ENCODE data around the gene SENP3. TPM values are rescaled to one million over a fixed set of nuclear protein-coding genes. Genes with fewer than 3 reads are reported as not detected.

SENP3 gene
- total and polyA plus RNA-seq, 9 donors: 31.2 to 104 (median 42.7) TPM

DNA sequence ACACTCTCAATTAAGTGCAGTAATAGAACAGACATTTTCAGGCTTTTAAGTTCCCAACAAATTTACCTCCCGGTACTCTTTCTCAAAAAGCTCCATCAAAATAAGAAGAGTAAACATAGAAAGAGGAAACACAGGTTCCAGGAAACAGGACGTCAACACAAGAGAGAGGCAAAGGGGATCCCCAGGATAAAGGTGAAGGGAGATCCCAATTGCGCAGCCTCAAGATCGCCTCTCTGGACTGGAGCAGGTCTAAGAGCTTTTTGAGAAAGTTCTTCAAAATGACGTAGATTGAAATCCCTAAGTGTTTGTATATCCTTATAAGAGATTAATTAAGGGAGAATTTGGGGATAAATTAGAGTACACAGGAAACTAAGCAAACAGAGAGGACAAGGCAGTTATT, 56.9 kb downstream of the SENP3 start:
- Histone ChIP-seq H3K9me3 (no peaks in the 10 kb centered on the region), H3K27ac (no peak overlapping the region)
- WGBS, 3 donors: 82 to 86% (median 84%) methylated on average over 5 of the region's 5 CpGs

DNA sequence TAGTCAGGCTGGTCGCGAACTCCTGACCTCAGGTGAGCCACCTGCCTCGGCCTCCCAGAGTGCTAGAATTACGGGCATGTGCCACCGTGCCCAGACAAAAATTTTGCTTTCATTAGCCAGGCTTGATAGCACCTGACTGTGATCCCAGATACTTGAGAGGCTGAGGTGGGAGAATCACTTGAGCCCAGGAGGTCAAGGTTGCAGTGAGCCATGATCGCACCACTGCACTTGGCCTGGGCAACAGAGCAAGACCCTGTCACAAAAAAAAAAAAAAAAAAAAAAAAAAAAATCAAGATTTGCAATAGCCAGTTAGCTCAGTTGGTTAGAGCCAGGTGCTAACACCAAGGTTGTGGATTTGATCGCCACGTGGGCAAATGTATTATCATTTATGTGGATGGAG, 59.1 kb downstream of the SENP3 start:
- intact Hi-C loops (cut with DNase I): loop anchor here in 1 of 4 donors (10.0 kb wide), 1 partner anchor 214 kb away; the partner anchor contains the start of gene KDM6B
- Histone ChIP-seq H3K9me3 (no peaks in the 10 kb centered on the region), H3K27ac (no peak overlapping the region), H3K4me3 (no peak overlapping the region), H3K4me1 (ENCODE audit: insufficient read depth) (no peaks in the 10 kb centered on the region), H3K27me3 (no peaks in the 10 kb centered on the region), H3K36me3 (no peaks in the 10 kb centered on the region)
- WGBS, 3 donors: 83 to 92% (median 92%) methylated on average over 8 of the region's 8 CpGs
- DNase-seq: no peak
- no peak for TF ChIP-seq EP300 (IDR thresholded peaks at IDR 0.05)
- TF ChIP-seq, protein P1, sequence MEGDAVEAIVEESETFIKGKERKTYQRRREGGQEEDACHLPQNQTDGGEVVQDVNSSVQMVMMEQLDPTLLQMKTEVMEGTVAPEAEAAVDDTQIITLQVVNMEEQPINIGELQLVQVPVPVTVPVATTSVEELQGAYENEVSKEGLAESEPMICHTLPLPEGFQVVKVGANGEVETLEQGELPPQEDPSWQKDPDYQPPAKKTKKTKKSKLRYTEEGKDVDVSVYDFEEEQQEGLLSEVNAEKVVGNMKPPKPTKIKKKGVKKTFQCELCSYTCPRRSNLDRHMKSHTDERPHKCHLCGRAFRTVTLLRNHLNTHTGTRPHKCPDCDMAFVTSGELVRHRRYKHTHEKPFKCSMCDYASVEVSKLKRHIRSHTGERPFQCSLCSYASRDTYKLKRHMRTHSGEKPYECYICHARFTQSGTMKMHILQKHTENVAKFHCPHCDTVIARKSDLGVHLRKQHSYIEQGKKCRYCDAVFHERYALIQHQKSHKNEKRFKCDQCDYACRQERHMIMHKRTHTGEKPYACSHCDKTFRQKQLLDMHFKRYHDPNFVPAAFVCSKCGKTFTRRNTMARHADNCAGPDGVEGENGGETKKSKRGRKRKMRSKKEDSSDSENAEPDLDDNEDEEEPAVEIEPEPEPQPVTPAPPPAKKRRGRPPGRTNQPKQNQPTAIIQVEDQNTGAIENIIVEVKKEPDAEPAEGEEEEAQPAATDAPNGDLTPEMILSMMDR (IDR thresholded peaks at IDR 0.05): no peak
- TF ChIP-seq POLR2A (IDR thresholded peaks at IDR 0.05): no peak

More for the DNA sequence above, 56.9 kb downstream of the SENP3 start:
- no peak overlapping the region for H3K4me3 ChIP-seq
- H3K4me1 ChIP-seq (ENCODE audit: insufficient read depth): peaks cover 3% of the 10 kb centered on the region
- intact Hi-C loops (cut with DNase I): no loop called here
- TF ChIP-seq POLR2A (IDR thresholded peaks at IDR 0.05) (no peak), EP300 (IDR thresholded peaks at IDR 0.05) (no peak)
- TF ChIP-seq, protein P1 (IDR thresholded peaks at IDR 0.05): no peak
- H3K36me3 ChIP-seq: no peaks in the 10 kb centered on the region
- H3K27me3 ChIP-seq: no peaks in the 10 kb centered on the region
- no peak for DNase-seq

Small RNA genes within 50 kb of the gene (small RNA-seq; reads per million reads assigned to genes)
- not detected for gene CD68
- gene RF00019: not detected
- not detected for gene SNORA48
- gene SNORD10: not detected

Other genes with a start within 250 kb of the SENP3 start
Only the 30 nearest of the 31 such genes appear.
- 10 to 100 TPM; 11.2 to 48.0 (median 41.6) TPM for gene NEURL4, start 232.6 kb upstream of the SENP3 start, total RNA-seq
- 10 to 100 TPM in 1 of 2 donors, 1 to 10 TPM in 1; 9.6 to 32.8 TPM for gene NEURL4, start 232.6 kb upstream of the SENP3 start, polyA plus RNA-seq
- 1 to 10 TPM; 1.9 to 9.4 (median 5.5) TPM for gene ACAP1, start 225.4 kb upstream of the SENP3 start, total RNA-seq
- gene ACAP1, start 225.4 kb upstream of the SENP3 start, polyA plus RNA-seq: 1 to 10 TPM; 2.2 to 5.8 TPM
- gene KCTD11, start 209.8 kb upstream of the SENP3 start, total RNA-seq: 10 to 100 TPM in 5 of 7 donors, 1 to 10 TPM in 2; 5.1 to 12.9 (median 10.5) TPM
- 10 to 100 TPM; 10.4 to 12.5 TPM for gene KCTD11, start 209.8 kb upstream of the SENP3 start, polyA plus RNA-seq
- gene TMEM95, start 206.8 kb upstream of the SENP3 start, total RNA-seq: not detected
- not detected for gene TMEM95, start 206.8 kb upstream of the SENP3 start, polyA plus RNA-seq
- gene TNK1, start 180.8 kb upstream of the SENP3 start, total RNA-seq: 1 to 10 TPM; 5.0 to 8.3 (median 6.4) TPM
- gene TNK1, start 180.8 kb upstream of the SENP3 start, polyA plus RNA-seq: 1 to 10 TPM in 1 of 2 donors, under 1 TPM in 1; 0.85 to 3.6 TPM
- 10 to 100 TPM; 11.0 to 52.4 (median 33.8) TPM for gene PLSCR3, start 167.4 kb upstream of the SENP3 start, total RNA-seq
- 10 to 100 TPM in 1 of 2 donors, 1 to 10 TPM in 1; 7.1 to 40.9 TPM for gene PLSCR3, start 167.4 kb upstream of the SENP3 start, polyA plus RNA-seq
- 100 to 1,000 TPM in 2 of 7 donors, 10 to 100 TPM in 5; 57.0 to 133 (median 85.2) TPM for gene TMEM256, start 157.8 kb upstream of the SENP3 start, total RNA-seq
- 100 to 1,000 TPM in 1 of 2 donors, 10 to 100 TPM in 1; 44.0 to 128 TPM for gene TMEM256, start 157.8 kb upstream of the SENP3 start, polyA plus RNA-seq
- gene NLGN2, start 154.1 kb upstream of the SENP3 start, total RNA-seq: 10 to 100 TPM; 11.4 to 76.2 (median 53.9) TPM
- gene NLGN2, start 154.1 kb upstream of the SENP3 start, polyA plus RNA-seq: 10 to 100 TPM; 16.9 to 30.2 TPM
- not detected for gene SPEM1, start 141.6 kb upstream of the SENP3 start, total RNA-seq
- not detected for gene SPEM1, start 141.6 kb upstream of the SENP3 start, polyA plus RNA-seq
- gene SPEM2, start 136.3 kb upstream of the SENP3 start, total RNA-seq: not detected
- not detected for gene SPEM2, start 136.3 kb upstream of the SENP3 start, polyA plus RNA-seq
- gene SPEM3, start 133.1 kb upstream of the SENP3 start, total RNA-seq: not detected
- gene SPEM3, start 133.1 kb upstream of the SENP3 start, polyA plus RNA-seq: not detected
- 1 to 10 TPM in 5 of 7 donors, under 1 TPM in 2; 0.43 to 8.3 (median 1.5) TPM for gene TMEM102, start 126.5 kb upstream of the SENP3 start, total RNA-seq
- 1 to 10 TPM in 1 of 2 donors, under 1 TPM in 1; 0.61 to 1.2 TPM for gene TMEM102, start 126.5 kb upstream of the SENP3 start, polyA plus RNA-seq
- gene FGF11, start 122.4 kb upstream of the SENP3 start, total RNA-seq: 1 to 10 TPM in 2 of 7 donors, under 1 TPM in 5; 0.10 to 4.2 (median 0.61) TPM
- gene FGF11, start 122.4 kb upstream of the SENP3 start, polyA plus RNA-seq: 1 to 10 TPM in 1 of 2 donors, under 1 TPM in 1; 0.25 to 5.1 TPM
- gene CHRNB1, start 116.9 kb upstream of the SENP3 start, total RNA-seq: 10 to 100 TPM in 2 of 7 donors, 1 to 10 TPM in 5; 3.2 to 13.5 (median 7.6) TPM
- gene CHRNB1, start 116.9 kb upstream of the SENP3 start, polyA plus RNA-seq: 1 to 10 TPM; 5.9 to 7.8 TPM
- gene ZBTB4, start 82.3 kb upstream of the SENP3 start, total RNA-seq: 100 to 1,000 TPM in 3 of 7 donors, 10 to 100 TPM in 4; 39.3 to 123 (median 85.5) TPM
- 10 to 100 TPM; 53.8 to 84.5 TPM for gene ZBTB4, start 82.3 kb upstream of the SENP3 start, polyA plus RNA-seq
- not detected for gene SLC35G6, start 80.5 kb upstream of the SENP3 start, total RNA-seq
- gene SLC35G6, start 80.5 kb upstream of the SENP3 start, polyA plus RNA-seq: not detected
- 100 to 1,000 TPM in 2 of 7 donors, 10 to 100 TPM in 5; 39.5 to 110 (median 88.2) TPM for gene POLR2A, start 77.6 kb upstream of the SENP3 start, total RNA-seq
- 10 to 100 TPM; 26.7 to 74.5 TPM for gene POLR2A, start 77.6 kb upstream of the SENP3 start, polyA plus RNA-seq
- 10 to 100 TPM; 37.3 to 78.3 (median 59.6) TPM for gene TNFSF12, start 12.9 kb upstream of the SENP3 start, total RNA-seq
- gene TNFSF12, start 12.9 kb upstream of the SENP3 start, polyA plus RNA-seq: 10 to 100 TPM; 26.6 to 70.1 TPM
- 10 to 100 TPM; 10.4 to 38.8 (median 21.7) TPM for gene TNFSF13, start 3.2 kb upstream of the SENP3 start, total RNA-seq
- 10 to 100 TPM; 16.9 to 33.1 TPM for gene TNFSF13, start 3.2 kb upstream of the SENP3 start, polyA plus RNA-seq
- gene CD68, start 17.7 kb downstream of the SENP3 start, total RNA-seq: 10 to 100 TPM in 5 of 7 donors, 1 to 10 TPM in 2; 5.2 to 72.0 (median 14.8) TPM
- 100 to 1,000 TPM in 1 of 2 donors, 10 to 100 TPM in 1; 22.2 to 132 TPM for gene CD68, start 17.7 kb downstream of the SENP3 start, polyA plus RNA-seq
- gene MPDU1, start 21.9 kb downstream of the SENP3 start, total RNA-seq: 10 to 100 TPM; 13.0 to 60.1 (median 19.6) TPM
- 10 to 100 TPM; 26.2 to 87.9 TPM for gene MPDU1, start 21.9 kb downstream of the SENP3 start, polyA plus RNA-seq
- 10 to 100 TPM in 3 of 7 donors, 1 to 10 TPM in 4; 5.0 to 17.3 (median 9.6) TPM for gene SOX15, start 28.2 kb downstream of the SENP3 start, total RNA-seq
- gene SOX15, start 28.2 kb downstream of the SENP3 start, polyA plus RNA-seq: 10 to 100 TPM in 1 of 2 donors, 1 to 10 TPM in 1; 2.7 to 15.8 TPM
- gene FXR2, start 53.0 kb downstream of the SENP3 start, total RNA-seq: 10 to 100 TPM; 13.8 to 32.3 (median 24.2) TPM
- gene FXR2, start 53.0 kb downstream of the SENP3 start, polyA plus RNA-seq: 10 to 100 TPM; 26.6 to 36.1 TPM
- 100 to 1,000 TPM in 6 of 7 donors, 10 to 100 TPM in 1; 89.5 to 195 (median 145) TPM for gene SAT2, start 65.9 kb downstream of the SENP3 start, total RNA-seq
- 100 to 1,000 TPM; 133 to 235 TPM for gene SAT2, start 65.9 kb downstream of the SENP3 start, polyA plus RNA-seq
- 1 to 10 TPM in 4 of 7 donors, under 1 TPM in 3; 0.69 to 1.3 (median 1.1) TPM for gene SHBG, start 68.2 kb downstream of the SENP3 start, total RNA-seq
- under 1 TPM; 0.63 to 0.67 TPM for gene SHBG, start 68.2 kb downstream of the SENP3 start, polyA plus RNA-seq
- gene ATP1B2, start 89.0 kb downstream of the SENP3 start, total RNA-seq: 10 to 100 TPM in 5 of 7 donors, 1 to 10 TPM in 2; 3.6 to 74.5 (median 34.1) TPM
- gene ATP1B2, start 89.0 kb downstream of the SENP3 start, polyA plus RNA-seq: 10 to 100 TPM; 15.3 to 35.1 TPM
- gene TP53, start 125.6 kb downstream of the SENP3 start, total RNA-seq: 100 to 1,000 TPM in 1 of 7 donors, 10 to 100 TPM in 6; 16.3 to 124 (median 73.5) TPM
- 10 to 100 TPM; 29.7 to 43.7 TPM for gene TP53, start 125.6 kb downstream of the SENP3 start, polyA plus RNA-seq
- gene WRAP53, start 126.6 kb downstream of the SENP3 start, total RNA-seq: 10 to 100 TPM in 1 of 7 donors, 1 to 10 TPM in 6; 1.1 to 10.1 (median 6.9) TPM
- gene WRAP53, start 126.6 kb downstream of the SENP3 start, polyA plus RNA-seq: 1 to 10 TPM; 4.3 to 6.1 TPM
- 10 to 100 TPM in 1 of 7 donors, 1 to 10 TPM in 6; 1.6 to 11.7 (median 3.3) TPM for gene EFNB3, start 143.3 kb downstream of the SENP3 start, total RNA-seq
- 1 to 10 TPM; 5.1 to 5.9 TPM for gene EFNB3, start 143.3 kb downstream of the SENP3 start, polyA plus RNA-seq
- gene DNAH2, start 155.8 kb downstream of the SENP3 start, total RNA-seq: 10 to 100 TPM in 1 of 7 donors, 1 to 10 TPM in 5, under 1 TPM in 1; 0.88 to 10.3 (median 2.7) TPM
- gene DNAH2, start 155.8 kb downstream of the SENP3 start, polyA plus RNA-seq: 1 to 10 TPM; 1.0 to 2.5 TPM